NCI-H1417 treated with DMSO at 0.1 percent for 48 hours (cell line): ENCODE data around the gene TRMT2A.

ENCODE experiments used
- DNase-seq: peaks from one replicate; lab custom pipeline; 2025; lab: John Stamatoyannopoulos, UW

TRMT2A gene

DNA sequence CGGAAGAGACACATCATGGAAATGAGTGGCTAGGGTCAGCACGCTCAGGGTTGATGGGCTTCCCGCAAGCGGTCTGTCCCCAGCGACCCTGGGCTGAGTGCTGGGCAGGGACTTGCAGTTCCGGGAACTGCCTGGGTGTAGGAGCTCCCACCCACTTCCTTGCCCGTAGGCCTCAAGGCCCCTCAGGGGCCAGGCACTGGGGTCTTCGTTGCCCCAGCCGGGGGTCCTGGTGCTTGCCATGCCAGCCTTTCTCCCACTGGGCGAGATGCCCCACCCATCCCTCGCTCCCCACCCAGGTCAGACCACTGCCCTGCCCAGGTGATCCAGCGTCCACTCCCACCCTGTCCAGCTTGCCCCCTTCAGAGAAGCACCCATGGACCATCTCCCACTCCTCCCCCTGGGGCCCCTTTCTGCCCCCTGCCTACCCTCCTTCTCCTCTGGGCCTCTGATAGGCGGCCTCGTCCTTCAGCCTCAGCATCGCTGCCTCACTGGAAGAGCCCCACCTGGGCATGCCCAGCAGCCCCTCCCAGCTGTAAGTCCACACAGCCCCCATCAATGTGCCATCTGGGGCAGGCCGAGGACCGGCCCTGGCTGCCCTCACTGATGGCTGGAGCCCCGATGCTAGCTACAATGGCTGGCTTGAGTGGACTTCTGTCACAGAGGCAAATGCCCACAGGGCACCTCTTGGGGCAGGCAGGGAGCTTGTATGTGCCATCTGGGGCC, 54.8 kb downstream of the TRMT2A start:
- DNase-seq = no peak
